Measurements from ENCODE around the gene NSD2. TPM values are rescaled to one million over a fixed set of nuclear protein-coding genes. Genes with fewer than 3 reads are reported as not detected.
"Not testable (repeated sequence)": the region's sequence is repeated elsewhere in the genome, so short reads cannot be mapped to it uniquely, and the experiment has no call there.

The NSD2 gene
- polyA plus RNA-seq, 1 donor from 2014 or later: 51.6 TPM

- H4K20me1 ChIP-seq (ENCODE audit: insufficient read depth): no peaks in the 10 kb centered on the region
- no peaks in the 10 kb centered on the region for H3F3A ChIP-seq (ENCODE audit: insufficient read depth, low read length, poor library complexity, severe bottlenecking)
- no peak overlapping the region for H3K4me2 ChIP-seq (ENCODE audit: low read length)
- H3K79me2 ChIP-seq (replicated peaks; ENCODE audit: insufficient read depth, low read length): no peaks in the 10 kb centered on the region
- TF ChIP-seq MXI1 (conservative IDR thresholded peaks at IDR 0.05; ENCODE audit: poor library complexity, severe bottlenecking): no peak
- TF ChIP-seq CTCF (IDR thresholded peaks at IDR 0.05; ENCODE audit: poor library complexity, severe bottlenecking): no peak
- no peak for TF ChIP-seq SMC3 (conservative IDR thresholded peaks at IDR 0.05; ENCODE audit: poor library complexity)
- no peak for TF ChIP-seq REST (IDR thresholded peaks at IDR 0.05; ENCODE audit: borderline replicate concordance)
- no peak for TF ChIP-seq EZH2 (IDR thresholded peaks at IDR 0.05; ENCODE audit: borderline replicate concordance, insufficient read depth, low read length, poor library complexity, severe bottlenecking)
- no peak for TF ChIP-seq RAD21 (conservative IDR thresholded peaks at IDR 0.05)
- no peak for TF ChIP-seq TAF1 (IDR thresholded peaks at IDR 0.05; ENCODE audit: low read depth)
- no peak for TF ChIP-seq EP300 (conservative IDR thresholded peaks at IDR 0.05; ENCODE audit: poor library complexity, severe bottlenecking)
- no peak for TF ChIP-seq POLR2AphosphoS5 (IDR thresholded peaks at IDR 0.05)
- no peak overlapping the region for H3K27ac ChIP-seq (ENCODE audit: low read length)
- H2AFZ ChIP-seq (ENCODE audit: low read depth, low read length): no peak overlapping the region
- no peaks in the 10 kb centered on the region for H3K9me2 ChIP-seq (ENCODE audit: insufficient read depth, low read length)
- no peak overlapping the region for H3K9ac ChIP-seq (ENCODE audit: low read length)
- H3K4me3 ChIP-seq (ENCODE audit: low read length): no peak overlapping the region
- no peaks in the 10 kb centered on the region for H3K27me3 ChIP-seq (ENCODE audit: insufficient read depth, low read depth, low read length)
- H3K36me3 ChIP-seq (ENCODE audit: insufficient read depth, low read length): no peaks in the 10 kb centered on the region
- no peaks in the 10 kb centered on the region for H3K9me3 ChIP-seq (ENCODE audit: low read length)
Measured at GRCh38 chr4:2025817-2026216, 154.6 kb downstream of the NSD2 start.

GRCh38 chr4:2027120-2027519 is 155.9 kb downstream of the NSD2 start:
- H3K36me3 ChIP-seq (ENCODE audit: insufficient read depth, low read length); H3K4me2 ChIP-seq (ENCODE audit: low read length); H3K9me2 ChIP-seq (ENCODE audit: insufficient read depth, low read length); H3K27me3 ChIP-seq (ENCODE audit: insufficient read depth, low read depth, low read length); H4K20me1 ChIP-seq (ENCODE audit: insufficient read depth); H3K4me3 ChIP-seq (ENCODE audit: low read length); H2AFZ ChIP-seq (ENCODE audit: low read depth, low read length); H3K9me3 ChIP-seq (ENCODE audit: low read length); H3F3A ChIP-seq (ENCODE audit: insufficient read depth, low read length, poor library complexity, severe bottlenecking); H3K79me2 ChIP-seq (replicated peaks; ENCODE audit: insufficient read depth, low read length); H3K9ac ChIP-seq (ENCODE audit: low read length); H3K27ac ChIP-seq (ENCODE audit: low read length): not testable (repeated sequence)

- not testable (repeated sequence) for H3K27ac ChIP-seq (ENCODE audit: low read length); H3F3A ChIP-seq (ENCODE audit: insufficient read depth, low read length, poor library complexity, severe bottlenecking); H2AFZ ChIP-seq (ENCODE audit: low read depth, low read length); H3K4me3 ChIP-seq (ENCODE audit: low read length); H3K9ac ChIP-seq (ENCODE audit: low read length); H3K79me2 ChIP-seq (replicated peaks; ENCODE audit: insufficient read depth, low read length); H3K4me2 ChIP-seq (ENCODE audit: low read length); H3K9me2 ChIP-seq (ENCODE audit: insufficient read depth, low read length); H4K20me1 ChIP-seq (ENCODE audit: insufficient read depth); H3K9me3 ChIP-seq (ENCODE audit: low read length); H3K36me3 ChIP-seq (ENCODE audit: insufficient read depth, low read length); H3K27me3 ChIP-seq (ENCODE audit: insufficient read depth, low read depth, low read length)
Measured at GRCh38 chr4:2031161-2031560, 160.0 kb downstream of the NSD2 start.

Small RNA genes lying within 50 kb of the gene (small RNA-seq; reads per million reads assigned to genes)
- gene SCARNA22: 581 to 1,631 (median 1,303) reads per million in 3 experiments

Other genes starting within 250 kb of the NSD2 start
- gene FAM53A, start 187.1 kb upstream of the NSD2 start, polyA plus RNA-seq: 0.78 TPM in 1 of 2 replicates, not detected in the other
- gene SLBP, start 159.1 kb upstream of the NSD2 start, polyA plus RNA-seq: 107 and 111 TPM in 2 replicates
- 42.1 and 48.7 TPM in 2 replicates for gene TMEM129, start 150.1 kb upstream of the NSD2 start, polyA plus RNA-seq
- 2.6 and 3.5 TPM in 2 replicates for gene TACC3, start 149.9 kb upstream of the NSD2 start, polyA plus RNA-seq
- 0.48 and 0.54 TPM in 2 replicates for gene FGFR3, start 78.1 kb upstream of the NSD2 start, polyA plus RNA-seq
- 38.9 and 41.7 TPM in 2 replicates for gene LETM1, start 15.2 kb upstream of the NSD2 start, polyA plus RNA-seq
- 40.5 and 56.7 TPM in 2 replicates for gene NELFA, start 137.6 kb downstream of the NSD2 start, polyA plus RNA-seq
- 12.6 and 15.4 TPM in 2 replicates for gene NAT8L, start 187.9 kb downstream of the NSD2 start, polyA plus RNA-seq